GM12878 (cell line): Measurements from ENCODE around the gene SMAD5. TPM values are rescaled to one million over a fixed set of nuclear protein-coding genes. Genes with fewer than 3 reads are reported as not detected.

Experiments
- ATAC-seq: fragments of 200-7000 bp; cut with Tn5 transposase; 3 replicates; pipeline ENCODE4 v1.9.1; 2020; ENCODE audit warnings: mild to moderate bottlenecking, moderate library complexity
- BruUV-seq: library from RNA; stranded (reverse); fragments of 400-500 nt; replicated peaks from 2 replicates; lab custom pipeline; 2021; lab: Mats Ljungman, UMichigan
- CTCF ChIA-PET: fragments of 300-600 bp; sonication (Branson Sonifier 250); formaldehyde crosslinking; extraction: SDS; loops from one replicate; lab custom pipeline; 2021; ENCODE audit warnings: inconsistent platforms; lab: Yijun Ruan, JAX
- POLR2A ChIA-PET: fragments of 350-600 bp; formaldehyde crosslinking; extraction: SDS; loops from one replicate; lab custom pipeline; 2021; ENCODE audit warnings: inconsistent platforms; lab: Charles Lee
- RAD21 ChIA-PET: fragments of 300-600 bp; sonication (Branson Sonifier 250); formaldehyde crosslinking; loops from one replicate; lab custom pipeline; 2023; ENCODE audit warnings: antibody characterized with exemption; ENCODE audit not compliant: unreplicated experiment; lab: Charles Lee
- SMC1A ChIA-PET: fragments of 300-600 bp; sonication (Branson Sonifier 250); formaldehyde crosslinking; loops from one replicate; lab custom pipeline; 2023; ENCODE audit not compliant: unreplicated experiment, uncharacterized antibody; lab: Charles Lee
- DNase-seq: peaks from one replicate; pipeline ENCODE4 v3.0.0-alpha.2; 2011; ENCODE audit warnings: low read depth, low spot score
- FAIRE-seq: peaks from 3 replicates; lab custom pipeline; 2011; peaks lifted over from hg19 to GRCh38; lab: Jason Lieb, UNC
- H2AFZ ChIP-seq: 2 replicates; pipeline ENCODE4 v1.6.0; 2011; ENCODE audit warnings: low read depth, low read length, control low read depth; ENCODE audit not compliant: control insufficient read depth
- H3K27ac ChIP-seq: 2 replicates; pipeline ENCODE4 v1.5.1; 2011; ENCODE audit warnings: control low read depth; ENCODE audit not compliant: control insufficient read depth, insufficient read depth
- H3K27me3 ChIP-seq, 2 experiments: replicated peaks in 1 of 2; 2 replicates each; pipeline versions ENCODE4 v1.6.0 to v1.6.1; 2011; ENCODE audit warnings: low read length in 1 of 2; ENCODE audit not compliant: control insufficient read depth in 2 of 2, insufficient read depth in 2 of 2
- H3K36me3 ChIP-seq, 2 experiments: 2 replicates each; pipeline ENCODE4 v1.5.1; 2011; ENCODE audit warnings: low read length in 1 of 2; ENCODE audit not compliant: control insufficient read depth in 2 of 2, insufficient read depth in 2 of 2
- H3K4me1 ChIP-seq: 2 replicates; pipeline ENCODE4 v1.6.1; 2011; ENCODE audit warnings: mild to moderate bottlenecking, low read length, moderate library complexity, mixed read lengths; ENCODE audit not compliant: control insufficient read depth, insufficient read depth
- H3K4me2 ChIP-seq: 2 replicates; pipeline ENCODE4 v1.6.0; 2011; ENCODE audit warnings: control low read depth; ENCODE audit not compliant: control insufficient read depth, insufficient read depth
- H3K4me3 ChIP-seq: fragments of 200-600 bp; sonication (generic); 2 replicates; pipeline ENCODE4 v1.5.1; 2016
- H3K79me2 ChIP-seq: 2 replicates; pipeline ENCODE4 v1.6.0; 2011; ENCODE audit warnings: low read length; ENCODE audit not compliant: control insufficient read depth, insufficient read depth
- H3K9ac ChIP-seq: 2 replicates; pipeline ENCODE4 v1.8.0; 2011; ENCODE audit warnings: low read length, control low read depth, mixed read lengths; ENCODE audit not compliant: control insufficient read depth, insufficient read depth
- H3K9me3 ChIP-seq: replicated peaks from 3 replicates; pipeline ENCODE4 v1.5.1; 2011; ENCODE audit warnings: mild to moderate bottlenecking, low read length; ENCODE audit not compliant: control insufficient read depth, insufficient read depth
- H4K20me1 ChIP-seq: 2 replicates; pipeline ENCODE4 v1.6.0; 2011; ENCODE audit not compliant: control insufficient read depth, insufficient read depth
- HCFC1 ChIP-seq: fragments of 150-350 bp; IDR thresholded peaks from 2 replicates; pipeline ENCODE4 v1.6.1; 2014; ENCODE audit warnings: low read length
- HDAC6 ChIP-seq: fragments of 200-600 bp; sonication (generic); IDR thresholded peaks from one replicate; pipeline ENCODE4 v1.8.0; 2017; ENCODE audit warnings: antibody characterized with exemption; ENCODE audit not compliant: unreplicated experiment
- NFIC ChIP-seq: IDR thresholded peaks from 2 replicates; pipeline ENCODE4 v1.6.1; 2012; ENCODE audit warnings: low read depth, mild to moderate bottlenecking, inconsistent platforms, low read length, moderate library complexity
- WGBS: methylation state at CpG from one replicate; pipeline ENCODE4 v1.1.6; 2016; ENCODE audit warnings: low lambda C conversion rate; ENCODE audit not compliant: insufficient replicate concordance, insufficient coverage; ENCODE audit errors: missing lambda C conversion rate; 5-methylcytosine and 5-hydroxymethylcytosine counted together
- in situ Hi-C: fragments of 300-500 bp; cut with MboI; formaldehyde crosslinking; loops from 9 replicates; pipeline ENCODE4 v1.14.3; 2018; ENCODE audit warnings: mixed read lengths
- intact Hi-C: fragments of 100-400 bp; cut with micrococcal nuclease; formaldehyde crosslinking; loops from one replicate; pipeline ENCODE4 v1.14.2; 2022; ENCODE audit not compliant: unreplicated experiment
- polyA plus RNA-seq, 11 experiments: library from polyadenylated mRNA; depleted of rRNA in 4 of 11; unstranded in 6 of 11; stranded (reverse) in 5 of 11; fragments of >200 nt; fragmentation: Nextera tagmentation in 4 of 11; fragmentation: Illumina TruSeq in 1 of 11; extraction: Ambion mirVana in 4 of 11; extraction: Trizol in 1 of 11; gene quantifications; 1 replicate in 1 of 11; 2 replicates in 10 of 11; pipeline versions ENCODE4 v1.2.1 to v1.2.3, GENCODE V29; 2011 to 2016; ENCODE audit warnings: inconsistent platforms in 2 of 11, missing spikeins in 2 of 11, low read depth in 1 of 11
- total RNA-seq, 4 experiments: library from RNA; depleted of rRNA in 3 of 4; stranded (reverse); fragments of >200 nt in 3 of 4; fragmentation: Illumina TruSeq in 1 of 4; extraction: Trizol in 1 of 4; gene quantifications; 2 replicates each; pipeline versions ENCODE4 v1.2.1 to v1.2.3, GENCODE V29; 2013 to 2021
- TF ChIP-seq, protein P1 (sequence below): IDR thresholded peaks from 2 replicates; pipeline ENCODE4 v1.6.1; 2012; ENCODE audit warnings: mild to moderate bottlenecking, low read depth, low read length

SMAD5 gene
- total and polyA plus RNA-seq, 10 of the 15 experiments (the other 5 are each of a cell fraction or from before 2014, with no cell fraction given): 3.6 to 40.6 (median 11.7) TPM

DNA sequence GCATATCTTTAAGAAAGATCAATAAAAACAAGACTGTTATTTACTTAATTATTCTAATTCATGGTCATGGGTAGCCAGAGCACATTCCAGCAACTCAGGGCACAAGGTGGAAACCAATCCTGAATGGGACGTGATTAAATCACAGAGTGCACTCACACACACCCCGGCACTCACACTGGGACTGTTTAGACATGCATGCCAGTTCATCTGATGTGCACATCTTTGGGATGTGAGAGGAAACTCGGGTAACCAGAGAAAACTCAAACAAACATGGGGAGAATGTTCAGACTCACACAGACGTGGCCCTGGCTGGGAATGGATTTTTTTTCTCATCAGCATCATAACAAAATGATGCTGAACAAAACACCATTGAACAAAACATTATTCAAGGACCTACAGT, 29.4 kb downstream of the SMAD5 start:
- no peak for ATAC-seq
- Histone ChIP-seq H2AFZ (no peak overlapping the region), H3K4me2 (no peak overlapping the region), H3K4me1 (peaks cover 8% of the 10 kb centered on the region; the same call in 1 of the 2 replicates), H3K27ac (no peak overlapping the region), H3K27me3 (no peaks in the 10 kb centered on the region), H3K9me3 (no peaks in the 10 kb centered on the region), H4K20me1 (no peaks in the 10 kb centered on the region), H3K36me3 (no peaks in the 10 kb centered on the region; a peak in 1 of 4 replicates)
- RAD21 ChIA-PET: interaction anchor here (1.0 kb wide), 1 partner anchor 29 kb away, joined by 3 read pairs; the partner anchor contains the start of gene SMAD5
- CTCF ChIA-PET: interaction anchor here (1.2 to 2.2 kb wide), 3 partner anchors 13 to 87 kb away, joined by 4 to 9 read pairs (median 5); no protein-coding TSS in a partner anchor
- POLR2A ChIA-PET: no interaction called here
- DNase-seq: no peak
- in situ Hi-C loops: no loop called here
- intact Hi-C loops: no loop called here
- no peak for FAIRE-seq
- WGBS: 80% methylated on average over 4 of the region's 4 CpGs
- BruUV-seq: no TSS peak
- TF ChIP-seq, protein P1, sequence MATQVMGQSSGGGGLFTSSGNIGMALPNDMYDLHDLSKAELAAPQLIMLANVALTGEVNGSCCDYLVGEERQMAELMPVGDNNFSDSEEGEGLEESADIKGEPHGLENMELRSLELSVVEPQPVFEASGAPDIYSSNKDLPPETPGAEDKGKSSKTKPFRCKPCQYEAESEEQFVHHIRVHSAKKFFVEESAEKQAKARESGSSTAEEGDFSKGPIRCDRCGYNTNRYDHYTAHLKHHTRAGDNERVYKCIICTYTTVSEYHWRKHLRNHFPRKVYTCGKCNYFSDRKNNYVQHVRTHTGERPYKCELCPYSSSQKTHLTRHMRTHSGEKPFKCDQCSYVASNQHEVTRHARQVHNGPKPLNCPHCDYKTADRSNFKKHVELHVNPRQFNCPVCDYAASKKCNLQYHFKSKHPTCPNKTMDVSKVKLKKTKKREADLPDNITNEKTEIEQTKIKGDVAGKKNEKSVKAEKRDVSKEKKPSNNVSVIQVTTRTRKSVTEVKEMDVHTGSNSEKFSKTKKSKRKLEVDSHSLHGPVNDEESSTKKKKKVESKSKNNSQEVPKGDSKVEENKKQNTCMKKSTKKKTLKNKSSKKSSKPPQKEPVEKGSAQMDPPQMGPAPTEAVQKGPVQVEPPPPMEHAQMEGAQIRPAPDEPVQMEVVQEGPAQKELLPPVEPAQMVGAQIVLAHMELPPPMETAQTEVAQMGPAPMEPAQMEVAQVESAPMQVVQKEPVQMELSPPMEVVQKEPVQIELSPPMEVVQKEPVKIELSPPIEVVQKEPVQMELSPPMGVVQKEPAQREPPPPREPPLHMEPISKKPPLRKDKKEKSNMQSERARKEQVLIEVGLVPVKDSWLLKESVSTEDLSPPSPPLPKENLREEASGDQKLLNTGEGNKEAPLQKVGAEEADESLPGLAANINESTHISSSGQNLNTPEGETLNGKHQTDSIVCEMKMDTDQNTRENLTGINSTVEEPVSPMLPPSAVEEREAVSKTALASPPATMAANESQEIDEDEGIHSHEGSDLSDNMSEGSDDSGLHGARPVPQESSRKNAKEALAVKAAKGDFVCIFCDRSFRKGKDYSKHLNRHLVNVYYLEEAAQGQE: no peak
- TF ChIP-seq NFIC (no peak), HDAC6 (no peak), HCFC1 (no peak)
- TF ChIP-seq, all 136 proteins: peak for 0
- SMC1A ChIA-PET: interaction anchor here (1.8 to 3.2 kb wide), 2 partner anchors 21 to 26 kb away, joined by 4 to 8 read pairs; no protein-coding TSS in a partner anchor
- Histone ChIP-seq H3K79me2 (no peaks in the 10 kb centered on the region; the same call in none of the 2 replicates), H3K4me3 (no peak overlapping the region), H3K9ac (no peak overlapping the region)
